COLO829 (cell line): Measurements from ENCODE around the gene XYLT1.
"Not testable (repeated sequence)": the region's sequence is repeated elsewhere in the genome, so short reads cannot be mapped to it uniquely, and the experiment has no call there.

ENCODE experiments used
- DNase-seq: peaks from one replicate; pipeline ENCODE4 v3.0.0; 2012; ENCODE audit warnings: low spot score

Gene XYLT1, protein sequence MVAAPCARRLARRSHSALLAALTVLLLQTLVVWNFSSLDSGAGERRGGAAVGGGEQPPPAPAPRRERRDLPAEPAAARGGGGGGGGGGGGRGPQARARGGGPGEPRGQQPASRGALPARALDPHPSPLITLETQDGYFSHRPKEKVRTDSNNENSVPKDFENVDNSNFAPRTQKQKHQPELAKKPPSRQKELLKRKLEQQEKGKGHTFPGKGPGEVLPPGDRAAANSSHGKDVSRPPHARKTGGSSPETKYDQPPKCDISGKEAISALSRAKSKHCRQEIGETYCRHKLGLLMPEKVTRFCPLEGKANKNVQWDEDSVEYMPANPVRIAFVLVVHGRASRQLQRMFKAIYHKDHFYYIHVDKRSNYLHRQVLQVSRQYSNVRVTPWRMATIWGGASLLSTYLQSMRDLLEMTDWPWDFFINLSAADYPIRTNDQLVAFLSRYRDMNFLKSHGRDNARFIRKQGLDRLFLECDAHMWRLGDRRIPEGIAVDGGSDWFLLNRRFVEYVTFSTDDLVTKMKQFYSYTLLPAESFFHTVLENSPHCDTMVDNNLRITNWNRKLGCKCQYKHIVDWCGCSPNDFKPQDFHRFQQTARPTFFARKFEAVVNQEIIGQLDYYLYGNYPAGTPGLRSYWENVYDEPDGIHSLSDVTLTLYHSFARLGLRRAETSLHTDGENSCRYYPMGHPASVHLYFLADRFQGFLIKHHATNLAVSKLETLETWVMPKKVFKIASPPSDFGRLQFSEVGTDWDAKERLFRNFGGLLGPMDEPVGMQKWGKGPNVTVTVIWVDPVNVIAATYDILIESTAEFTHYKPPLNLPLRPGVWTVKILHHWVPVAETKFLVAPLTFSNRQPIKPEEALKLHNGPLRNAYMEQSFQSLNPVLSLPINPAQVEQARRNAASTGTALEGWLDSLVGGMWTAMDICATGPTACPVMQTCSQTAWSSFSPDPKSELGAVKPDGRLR

GRCh38 chr16:17470908-17471718 is at the start of gene XYLT1:
Gene XYLT1 (minus strand): TSS chr16:17470960. CDS start chr16:17470796, 164 bp downstream.
- no peak for DNase-seq

DNA sequence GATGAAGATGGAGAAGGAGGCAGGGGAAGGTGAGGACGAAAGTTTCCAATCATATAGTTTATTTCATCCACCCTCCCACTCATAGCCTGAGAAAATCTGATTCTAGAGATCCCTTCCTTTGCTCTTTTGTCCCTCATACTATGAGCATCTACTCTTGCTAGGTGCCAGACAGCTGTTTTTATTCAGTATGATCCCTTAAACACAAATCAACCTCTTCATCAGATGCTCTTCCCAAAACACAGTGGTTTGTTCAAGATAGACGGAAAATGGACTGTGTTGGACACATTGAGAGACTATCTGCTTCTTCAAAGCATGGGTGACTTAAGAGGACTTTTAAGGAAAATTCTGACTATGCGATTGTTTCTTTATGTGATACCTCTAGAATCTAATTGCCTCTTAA is 49.4 kb upstream of the XYLT1 start:
- no peak for DNase-seq

DNA sequence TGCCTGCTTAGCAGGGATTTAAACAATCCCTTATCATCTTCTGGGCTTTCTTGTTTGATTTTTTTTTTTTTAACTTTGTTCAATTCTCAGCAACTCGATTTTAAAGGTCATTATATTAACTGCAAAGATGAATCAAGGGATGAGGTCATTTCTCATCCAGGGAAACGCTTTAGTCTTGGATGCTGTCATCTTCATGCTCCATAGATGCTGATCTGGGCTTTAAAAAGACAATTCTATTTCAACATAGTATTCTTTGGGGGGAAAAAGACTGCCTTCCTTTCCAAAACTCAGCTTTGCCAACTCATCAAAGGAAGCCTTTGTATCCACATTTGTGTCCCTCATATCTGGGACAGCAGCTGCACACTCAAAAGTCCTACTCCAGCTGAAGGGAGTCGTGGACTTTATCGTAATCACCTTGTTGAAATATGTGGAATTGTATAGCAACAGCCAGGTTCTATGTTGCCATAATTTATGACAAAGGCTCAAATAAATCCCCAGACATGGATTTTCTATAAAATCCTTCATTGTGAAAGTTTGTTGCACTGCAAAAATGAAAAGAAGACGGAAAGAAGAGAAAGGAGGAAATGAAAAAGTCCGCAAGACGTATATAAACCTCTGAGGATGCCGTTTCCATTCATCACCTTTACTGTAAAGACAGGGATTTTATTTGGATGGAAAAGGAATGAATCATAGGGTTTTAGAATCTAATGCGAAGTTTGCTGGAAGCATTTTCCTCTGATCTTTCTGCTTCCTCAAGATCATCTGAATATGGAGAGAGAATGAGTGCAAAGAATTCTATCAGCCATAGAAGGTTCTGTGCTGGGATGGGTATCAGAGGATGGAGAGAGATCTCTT is 48.6 kb upstream of the XYLT1 start:
- no peak for DNase-seq

DNA sequence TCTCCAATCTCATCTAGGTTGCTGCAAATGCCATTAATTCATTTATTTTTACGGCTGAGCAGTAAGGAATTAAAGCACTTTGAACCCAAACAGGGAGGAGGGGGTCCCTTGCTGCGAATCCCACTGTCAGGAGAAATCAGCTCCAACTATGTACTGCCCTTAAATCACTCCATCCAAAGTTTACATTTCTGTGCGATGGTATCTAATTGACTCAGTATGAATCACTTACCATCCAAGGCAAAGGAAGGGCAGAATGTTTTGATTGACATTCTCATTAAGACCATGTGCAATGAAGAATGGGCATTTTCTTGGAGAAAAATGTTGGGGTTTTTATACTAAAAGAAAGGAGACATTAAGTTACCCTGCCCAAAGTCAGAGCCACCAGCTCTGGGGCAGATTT is 47.7 kb upstream of the XYLT1 start:
- no peak for DNase-seq

- DNase-seq: no peak
Measured at GRCh38 chr16:17515421-17516210, 44.9 kb upstream of the XYLT1 start.

- DNase-seq: no peak
Measured at GRCh38 chr16:17512636-17513220, 42.0 kb upstream of the XYLT1 start.

- no peak for DNase-seq
Measured at GRCh38 chr16:17511340-17511739, 40.6 kb upstream of the XYLT1 start.

DNA sequence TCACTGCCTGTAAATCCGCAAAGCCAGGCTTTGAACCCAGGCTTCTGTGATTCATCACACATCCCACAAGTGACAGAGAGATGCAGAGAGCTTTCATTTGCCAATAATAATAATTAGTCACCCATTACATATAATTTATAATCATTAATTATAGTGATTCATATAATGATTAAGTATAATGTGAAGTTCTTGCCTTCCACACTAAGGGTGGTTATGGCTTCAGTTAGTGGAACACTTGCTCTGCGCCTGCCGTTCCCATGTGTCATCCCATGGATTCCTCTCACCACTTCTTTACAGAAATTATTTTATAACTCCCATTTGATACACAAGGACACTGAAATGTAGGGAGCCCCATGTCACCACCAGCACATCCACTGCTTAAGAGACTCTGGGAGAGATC is 39.8 kb upstream of the XYLT1 start:
- DNase-seq: no peak

DNA sequence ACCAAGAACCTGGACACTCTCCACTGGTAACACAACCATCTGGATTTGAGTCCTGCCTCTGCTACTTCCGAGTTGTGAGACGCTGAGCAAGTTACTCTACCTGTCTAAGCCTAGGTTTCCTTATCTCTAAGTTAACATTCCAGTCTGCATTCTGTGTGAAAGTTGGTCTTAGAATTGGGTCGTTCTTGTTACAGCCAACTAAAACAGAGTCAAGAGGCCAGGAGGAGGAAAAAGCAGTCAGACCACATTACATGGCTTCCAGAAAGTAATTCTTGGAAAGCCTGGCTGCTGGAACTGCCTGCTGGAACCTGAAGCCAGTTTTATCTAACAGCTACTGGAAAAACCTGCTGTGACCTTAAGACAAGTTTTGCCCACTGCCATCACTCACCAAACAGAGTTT is 38.4 kb upstream of the XYLT1 start:
- DNase-seq: no peak

GRCh38 chr16:17508303-17508702 is 37.5 kb upstream of the XYLT1 start:
- no peak for DNase-seq

GRCh38 chr16:17507516-17507915 is 36.8 kb upstream of the XYLT1 start:
- DNase-seq: not testable (repeated sequence)

DNA sequence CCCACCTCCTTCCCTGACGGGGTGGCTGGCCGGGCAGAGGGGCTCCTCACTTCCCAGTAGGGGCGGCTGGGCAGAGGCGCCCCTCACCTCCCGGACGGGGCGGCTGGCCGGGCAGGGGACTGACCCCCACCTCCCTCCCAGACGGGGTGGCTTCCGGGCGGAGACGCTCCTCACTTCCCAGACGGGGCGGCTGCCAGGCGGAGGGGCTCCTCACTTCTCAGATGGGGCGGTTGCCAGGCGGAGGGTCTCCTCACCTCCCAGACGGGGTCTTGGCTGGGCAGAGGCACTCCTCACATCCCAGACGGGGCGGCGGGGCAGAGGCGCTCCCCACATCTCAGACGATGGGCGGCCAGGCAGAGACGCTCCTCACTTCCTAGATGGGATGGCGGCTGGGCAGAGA is 35.1 kb upstream of the XYLT1 start:
- DNase-seq: not testable (repeated sequence)

GRCh38 chr16:17504050-17504449 is 33.3 kb upstream of the XYLT1 start:
- DNase-seq: no peak

DNA sequence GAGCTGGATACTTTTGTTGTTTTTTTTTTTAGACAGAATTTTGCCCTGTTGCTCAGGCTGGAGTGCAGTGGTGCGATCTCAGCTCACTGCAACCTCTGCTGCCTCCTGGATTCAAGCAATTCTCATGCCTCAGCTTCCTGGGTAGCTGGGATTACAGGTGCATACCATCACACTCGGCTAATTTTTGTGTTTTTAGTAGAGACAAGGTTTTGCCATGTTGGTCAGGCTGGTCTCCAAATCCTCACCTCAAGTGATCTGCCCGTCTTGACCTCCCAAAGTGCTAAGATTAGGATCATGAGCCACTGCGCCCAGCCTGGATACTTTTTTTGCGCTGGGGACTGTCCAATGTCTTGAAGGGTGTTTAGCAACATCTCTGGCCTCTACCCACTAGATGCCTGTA is 32.6 kb upstream of the XYLT1 start:
- no peak for DNase-seq

DNA sequence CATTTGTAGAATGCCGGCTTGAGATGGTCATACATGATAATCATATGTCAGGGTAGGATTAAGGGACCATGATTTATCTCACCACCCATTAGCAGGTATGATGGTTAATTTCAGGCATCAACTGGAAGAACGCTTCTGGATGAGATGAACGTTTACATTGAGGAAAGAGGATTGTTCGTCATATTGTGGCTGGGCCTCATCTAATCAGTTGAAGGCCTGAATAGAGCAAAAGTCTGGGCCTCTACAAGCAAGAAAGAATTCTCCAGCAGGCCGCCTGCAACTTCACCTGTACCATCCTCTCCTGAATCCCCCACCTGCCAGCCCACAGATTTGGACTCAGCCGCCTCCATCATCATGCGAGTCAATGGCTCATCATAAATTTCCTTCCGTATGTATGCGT is 30.6 kb upstream of the XYLT1 start:
- no peak for DNase-seq

DNA sequence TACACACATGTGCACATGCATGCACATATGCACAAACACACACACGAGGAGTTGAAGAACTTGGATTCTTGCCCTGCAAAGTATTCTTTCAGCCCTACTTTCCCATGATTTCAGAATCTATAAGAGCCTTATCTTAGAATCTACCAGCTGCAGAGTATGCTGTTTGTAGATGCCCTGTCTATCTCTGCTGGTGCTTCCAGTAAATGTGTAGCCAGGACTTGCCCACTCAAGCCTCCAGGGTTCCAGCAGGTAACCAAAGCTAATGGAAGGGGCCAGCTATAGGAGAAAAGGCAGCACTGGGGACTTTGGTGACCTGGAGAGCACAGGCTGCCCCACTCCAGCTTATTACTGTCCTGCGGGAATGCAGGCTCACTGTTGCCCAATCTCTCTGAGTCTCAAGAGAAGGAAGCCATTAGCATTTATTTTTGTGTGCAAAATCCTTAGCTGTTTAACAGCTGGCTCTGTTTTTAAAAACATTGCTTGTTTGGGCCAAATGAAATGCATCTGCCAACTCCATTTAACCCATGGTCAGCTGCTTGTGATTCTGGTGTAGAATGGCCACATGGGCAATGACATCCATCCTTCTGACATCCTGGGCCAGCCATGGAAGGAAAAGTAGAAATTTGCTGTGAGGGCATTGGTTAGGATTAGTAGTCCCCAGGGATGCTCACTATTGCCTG is 28.6 kb upstream of the XYLT1 start:
- no peak for DNase-seq

GRCh38 chr16:17497648-17498047 is 26.9 kb upstream of the XYLT1 start:
- no peak for DNase-seq

DNA sequence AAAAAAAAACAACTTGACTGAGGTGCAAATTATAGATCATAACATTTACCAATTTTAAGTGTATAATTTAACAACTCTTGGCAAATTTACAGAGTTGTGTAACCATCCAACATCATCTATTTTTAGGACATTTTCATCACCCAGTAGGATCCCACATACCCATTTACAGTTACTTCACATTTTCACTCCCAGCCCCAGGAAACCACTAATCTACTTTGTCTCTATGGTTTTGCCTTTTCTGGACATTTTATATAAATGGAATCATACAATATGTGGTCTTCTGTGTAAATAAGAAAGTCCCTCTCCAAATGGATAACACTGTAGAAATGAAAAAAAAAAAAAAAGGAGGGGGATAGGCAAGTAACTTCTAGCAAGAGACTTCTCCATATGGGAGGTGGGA is 26.1 kb upstream of the XYLT1 start:
- no peak for DNase-seq

GRCh38 chr16:17493012-17493411 is 22.3 kb upstream of the XYLT1 start:
- DNase-seq: no peak
